Measurements from ENCODE around the gene CPSF2.

DNA sequence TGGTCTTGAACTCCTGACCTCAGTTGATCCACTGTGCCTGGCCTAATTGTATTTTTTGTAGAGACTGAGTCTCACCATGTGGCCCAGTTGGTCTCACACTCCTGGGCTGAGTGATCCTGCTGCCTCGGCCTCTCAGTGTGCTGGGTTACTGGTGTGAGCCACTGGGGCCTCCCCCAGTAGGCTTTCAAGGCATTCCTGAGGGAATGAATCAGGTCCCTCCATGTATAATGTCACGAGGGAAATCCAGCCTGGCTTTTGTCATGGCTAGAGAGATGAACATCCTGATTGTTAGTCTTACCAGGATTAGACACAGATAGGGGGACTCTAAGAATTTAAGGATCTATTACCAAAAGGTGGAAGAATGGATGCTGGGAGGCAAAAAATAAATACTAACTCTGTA is 51.9 kb downstream of the CPSF2 start:
- no peak for TF ChIP-seq POLR2A (IDR thresholded peaks at IDR 0.05)
- TF ChIP-seq, protein P1, sequence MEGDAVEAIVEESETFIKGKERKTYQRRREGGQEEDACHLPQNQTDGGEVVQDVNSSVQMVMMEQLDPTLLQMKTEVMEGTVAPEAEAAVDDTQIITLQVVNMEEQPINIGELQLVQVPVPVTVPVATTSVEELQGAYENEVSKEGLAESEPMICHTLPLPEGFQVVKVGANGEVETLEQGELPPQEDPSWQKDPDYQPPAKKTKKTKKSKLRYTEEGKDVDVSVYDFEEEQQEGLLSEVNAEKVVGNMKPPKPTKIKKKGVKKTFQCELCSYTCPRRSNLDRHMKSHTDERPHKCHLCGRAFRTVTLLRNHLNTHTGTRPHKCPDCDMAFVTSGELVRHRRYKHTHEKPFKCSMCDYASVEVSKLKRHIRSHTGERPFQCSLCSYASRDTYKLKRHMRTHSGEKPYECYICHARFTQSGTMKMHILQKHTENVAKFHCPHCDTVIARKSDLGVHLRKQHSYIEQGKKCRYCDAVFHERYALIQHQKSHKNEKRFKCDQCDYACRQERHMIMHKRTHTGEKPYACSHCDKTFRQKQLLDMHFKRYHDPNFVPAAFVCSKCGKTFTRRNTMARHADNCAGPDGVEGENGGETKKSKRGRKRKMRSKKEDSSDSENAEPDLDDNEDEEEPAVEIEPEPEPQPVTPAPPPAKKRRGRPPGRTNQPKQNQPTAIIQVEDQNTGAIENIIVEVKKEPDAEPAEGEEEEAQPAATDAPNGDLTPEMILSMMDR (IDR thresholded peaks at IDR 0.05), result no peak
